K562 treated with DMSO at 1 percent for 24 hours (cell line): ENCODE results near the gene AGTR1. TPM values are rescaled to one million over a fixed set of nuclear protein-coding genes. Genes with fewer than 3 reads are reported as not detected.

Experiments
- total RNA-seq: library from RNA; unstranded; fragments of 300-600 nt; gene quantifications from 2 replicates; pipeline ENCODE4 v1.2.3, GENCODE V29; 2022; ENCODE audit warnings: low read depth; ENCODE audit not compliant: insufficient read depth

Gene AGTR1
- total RNA-seq, result not detected in 2 replicates

GRCh38 chr3:148697306-148698189, at the start of gene AGTR1:
TSS of gene AGTR1 (plus strand) at chr3:148697903. CDS start at chr3:148741036, 43,133 bp downstream.

Other genes starting within 250 kb of the AGTR1 start
- not detected in 2 replicates for gene CPB1, start 129.9 kb downstream of the AGTR1 start, total RNA-seq
- not detected in 2 replicates for gene CPA3, start 167.4 kb downstream of the AGTR1 start, total RNA-seq